ENCODE measurements around the gene CCDC13. TPM values are rescaled to one million over a fixed set of nuclear protein-coding genes. Genes with fewer than 3 reads are reported as not detected.

Gene CCDC13
- total RNA-seq, 4 donors from 2014 or later, result 2.9 to 6.6 (median 3.3) TPM; not detected in 1

- TF ChIP-seq CTCF (IDR thresholded peaks at IDR 0.05; ENCODE audit: low read depth), result no peak
These were observed 30.4 kb downstream of the CCDC13 start for GRCh38 chr3:42742688-42743087.

- no peak for TF ChIP-seq CTCF (IDR thresholded peaks at IDR 0.05; ENCODE audit: low read depth)
These were observed 30.8 kb downstream of the CCDC13 start for GRCh38 chr3:42742259-42742658.

GRCh38 chr3:42741796-42742195, 31.3 kb downstream of the CCDC13 start:
- no peak for TF ChIP-seq CTCF (IDR thresholded peaks at IDR 0.05; ENCODE audit: low read depth)

- TF ChIP-seq CTCF (IDR thresholded peaks at IDR 0.05; ENCODE audit: low read depth), result no peak
These were observed 33.5 kb downstream of the CCDC13 start for GRCh38 chr3:42739401-42740158.

GRCh38 chr3:42736531-42736930, 36.5 kb downstream of the CCDC13 start:
- no peak for TF ChIP-seq CTCF (IDR thresholded peaks at IDR 0.05; ENCODE audit: low read depth)

- no peak for TF ChIP-seq CTCF (IDR thresholded peaks at IDR 0.05; ENCODE audit: low read depth)
These were observed 37.0 kb downstream of the CCDC13 start for GRCh38 chr3:42736081-42736480.

- no peak for TF ChIP-seq CTCF (IDR thresholded peaks at IDR 0.05; ENCODE audit: low read depth)
These were observed 37.4 kb downstream of the CCDC13 start for GRCh38 chr3:42735615-42736014.
